Vagina (tissue), 2 donors: ENCODE results near the gene RASGRP2. TPM values are rescaled to one million over a fixed set of nuclear protein-coding genes. Genes with fewer than 3 reads are reported as not detected.

Experiments used
- DNase-seq, 2 donors: peaks; one replicate each; pipeline ENCODE4 v3.0.0-alpha.2; 2017; ENCODE audit errors: extremely low spot score in 2 of 2
- H3K27ac ChIP-seq: fragments of 200-600 bp; sonication (generic); one replicate; pipeline ENCODE4 v1.5.1; 2019
- H3K27me3 ChIP-seq: fragments of 200-600 bp; sonication (generic); one replicate; pipeline ENCODE4 v1.5.1; 2019
- H3K36me3 ChIP-seq, 2 donors: fragments of 200-600 bp; sonication (generic); one replicate each; pipeline ENCODE4 v1.5.1; 2017 to 2019
- H3K4me1 ChIP-seq: fragments of 200-600 bp; sonication (generic); one replicate; pipeline ENCODE4 v1.5.1; 2019
- H3K4me3 ChIP-seq, 2 donors: fragments of 200-600 bp; sonication (generic); 1 replicate in 1 of 2; 2 replicates in 1 of 2; pipeline ENCODE4 v1.5.1; 2016 to 2019
- H3K9me3 ChIP-seq: fragments of 200-600 bp; sonication (generic); one replicate; pipeline ENCODE4 v1.5.1; 2019
- CTCF ChIP-seq, 3 experiments: fragments of 450-650 bp in 2 of 3; fragments of 200-600 bp in 1 of 3; sonication (generic) in 1 of 3; IDR thresholded peaks; one replicate each; pipeline ENCODE4 v1.5.1; 2017 to 2019; ENCODE audit warnings: antibody characterized with exemption in 3 of 3, mild to moderate bottlenecking in 2 of 3, moderate library complexity in 2 of 3
- POLR2A ChIP-seq, 2 donors: fragments of 450-650 bp; IDR thresholded peaks; one replicate each; pipeline ENCODE4 v1.6.1; 2017; ENCODE audit warnings: antibody characterized with exemption in 2 of 2, mild to moderate bottlenecking in 2 of 2, moderate library complexity in 2 of 2
- POLR2AphosphoS5 ChIP-seq, 2 donors: sonication (generic); formaldehyde crosslinking; IDR thresholded peaks; one replicate each; pipeline ENCODE4 v1.9.0; 2017; ENCODE audit warnings: antibody characterized with exemption in 2 of 2, mild to moderate bottlenecking in 2 of 2, low read depth in 1 of 2; ENCODE audit not compliant: insufficient read depth in 1 of 2
- intact Hi-C: fragments of 100-400 bp; cut with DNase I; formaldehyde crosslinking; loops from one replicate; pipeline ENCODE4 v1.15.1; 2023
- total RNA-seq: library from RNA; depleted of rRNA; stranded (reverse); fragments of >200 nt; gene quantifications from one replicate; pipeline ENCODE4 v1.2.3, GENCODE V29; 2016

Gene RASGRP2
- total RNA-seq, 1 donor from 2014 or later: 27.5 TPM

DNA sequence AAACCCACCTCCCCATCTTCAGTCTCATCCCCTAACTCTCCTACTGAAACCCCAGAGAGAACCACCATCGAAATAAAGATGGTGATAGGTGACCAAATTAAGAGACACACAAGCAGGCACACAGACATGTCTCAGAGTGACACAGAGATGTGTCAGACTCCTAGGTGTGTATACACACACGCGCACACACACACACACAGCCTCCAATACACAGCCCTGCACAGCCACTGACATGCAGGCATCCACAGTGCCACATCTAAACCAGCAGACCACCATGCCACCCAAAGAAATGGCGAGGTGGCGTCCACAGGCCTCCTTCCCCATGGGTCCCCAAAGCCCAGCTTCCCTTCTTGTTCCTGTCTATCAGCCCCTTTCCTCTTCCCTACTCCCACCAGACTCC lies 48.4 kb downstream of the RASGRP2 start:
- intact Hi-C loops: no loop called here
- H3K9me3 ChIP-seq: no peaks in the 10 kb centered on the region
- no peaks in the 10 kb centered on the region for H3K36me3 ChIP-seq
- H3K4me3 ChIP-seq: no peak overlapping the region
- H3K27me3 ChIP-seq: no peaks in the 10 kb centered on the region
- no peak overlapping the region for H3K27ac ChIP-seq
- TF ChIP-seq POLR2AphosphoS5 (IDR thresholded peaks at IDR 0.05; ENCODE audit: insufficient read depth in 1 of 2, low read depth in 1 of 2) (no peak), POLR2A (IDR thresholded peaks at IDR 0.05) (no peak), CTCF (IDR thresholded peaks at IDR 0.05) (no peak)
- no peaks in the 10 kb centered on the region for H3K4me1 ChIP-seq
- no peak for DNase-seq

DNA sequence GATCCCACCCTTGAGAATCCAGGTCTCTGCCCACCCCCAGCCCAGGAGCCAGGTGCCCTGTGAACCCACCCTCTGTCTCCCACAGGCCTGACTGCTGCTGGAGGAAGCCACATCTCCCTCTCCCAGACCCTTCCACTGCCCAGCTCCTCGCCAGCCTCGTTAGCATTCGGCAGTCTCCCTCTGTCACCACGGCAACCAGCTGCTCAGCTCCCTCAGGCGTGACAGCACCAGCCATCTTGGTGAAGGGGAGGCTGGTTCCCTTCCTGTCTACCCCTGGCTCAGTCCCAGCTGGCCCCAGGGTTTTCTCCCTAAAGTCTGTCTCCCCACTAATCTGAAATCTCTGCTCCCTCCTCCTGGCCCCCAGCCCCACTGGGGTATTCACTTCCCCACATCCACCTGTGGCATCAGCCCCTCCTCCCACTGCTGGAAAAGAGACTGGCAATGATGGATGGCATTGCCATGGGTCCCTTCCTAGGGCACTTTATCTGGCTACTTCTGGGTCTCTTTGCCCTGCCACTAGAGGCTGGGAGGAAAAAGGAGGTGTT lies 49.0 kb downstream of the RASGRP2 start:
- intact Hi-C loops: no loop called here

DNA sequence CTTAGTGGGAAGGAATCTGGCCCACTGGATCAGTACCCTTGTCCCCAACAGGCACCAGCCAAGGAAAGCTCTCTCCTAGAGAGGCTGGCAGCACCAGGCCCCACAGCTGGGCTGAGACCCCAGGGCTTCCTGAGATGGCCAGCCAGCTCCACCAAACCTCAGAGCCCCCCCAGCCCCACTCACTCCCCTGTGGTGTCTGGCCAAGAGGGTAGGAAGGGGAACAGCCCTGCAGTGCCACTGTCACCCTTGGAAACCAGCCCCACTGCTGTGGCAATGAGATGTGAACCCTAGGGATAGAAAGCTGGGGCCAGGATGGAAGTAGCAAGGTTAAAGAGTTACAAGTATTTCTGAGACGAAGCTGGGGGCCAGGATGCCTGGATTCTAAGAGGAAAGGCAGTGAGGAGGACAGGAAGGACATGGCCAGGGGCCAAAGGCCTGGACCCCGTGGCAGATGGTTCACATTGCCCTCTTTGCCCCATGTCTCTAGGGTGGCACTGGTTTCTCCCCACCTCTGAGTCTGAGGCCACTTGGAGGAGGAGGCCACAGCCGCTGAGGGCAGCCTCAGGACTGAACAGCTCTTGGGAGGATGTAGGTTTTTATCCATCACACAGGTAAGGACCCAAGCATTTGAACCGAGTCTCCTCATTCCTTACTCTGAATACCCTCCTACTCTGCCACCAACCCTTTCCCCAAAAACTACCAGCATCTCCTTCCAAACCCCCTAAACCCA lies 49.8 kb downstream of the RASGRP2 start:
- no peak for DNase-seq
- Histone ChIP-seq H3K4me3 (no peak overlapping the region), H3K27ac (no peak overlapping the region), H3K9me3 (no peaks in the 10 kb centered on the region), H3K4me1 (peaks cover 3% of the 10 kb centered on the region), H3K36me3 (no peaks in the 10 kb centered on the region), H3K27me3 (no peaks in the 10 kb centered on the region)
- TF ChIP-seq CTCF (IDR thresholded peaks at IDR 0.05): no peak
- TF ChIP-seq POLR2A (IDR thresholded peaks at IDR 0.05): no peak
- no peak for TF ChIP-seq POLR2AphosphoS5 (IDR thresholded peaks at IDR 0.05; ENCODE audit: insufficient read depth in 1 of 2, low read depth in 1 of 2)
- intact Hi-C loops: no loop called here

More for the DNA sequence above, 49.0 kb downstream of the RASGRP2 start:
- TF ChIP-seq CTCF (IDR thresholded peaks at IDR 0.05) (no peak), POLR2A (IDR thresholded peaks at IDR 0.05) (no peak), POLR2AphosphoS5 (IDR thresholded peaks at IDR 0.05; ENCODE audit: insufficient read depth in 1 of 2, low read depth in 1 of 2) (no peak)
- no peaks in the 10 kb centered on the region for H3K4me1 ChIP-seq
- no peak for DNase-seq
- no peaks in the 10 kb centered on the region for H3K36me3 ChIP-seq
- no peak overlapping the region for H3K27ac ChIP-seq
- no peaks in the 10 kb centered on the region for H3K9me3 ChIP-seq
- no peaks in the 10 kb centered on the region for H3K27me3 ChIP-seq
- no peak overlapping the region for H3K4me3 ChIP-seq

GRCh38 chr11:64692764-64693331 lies 51.1 kb downstream of the RASGRP2 start:
- no peak overlapping the region for H3K27ac ChIP-seq
- no peaks in the 10 kb centered on the region for H3K27me3 ChIP-seq
- peaks cover 16% of the 10 kb centered on the region for H3K4me1 ChIP-seq
- no peak for DNase-seq
- H3K36me3 ChIP-seq: no peaks in the 10 kb centered on the region
- H3K9me3 ChIP-seq: no peaks in the 10 kb centered on the region
- H3K4me3 ChIP-seq: no peak overlapping the region
- intact Hi-C loops: no loop called here
- TF ChIP-seq CTCF (IDR thresholded peaks at IDR 0.05): no peak
- no peak for TF ChIP-seq POLR2A (IDR thresholded peaks at IDR 0.05)
- TF ChIP-seq POLR2AphosphoS5 (IDR thresholded peaks at IDR 0.05; ENCODE audit: insufficient read depth in 1 of 2, low read depth in 1 of 2): no peak

DNA sequence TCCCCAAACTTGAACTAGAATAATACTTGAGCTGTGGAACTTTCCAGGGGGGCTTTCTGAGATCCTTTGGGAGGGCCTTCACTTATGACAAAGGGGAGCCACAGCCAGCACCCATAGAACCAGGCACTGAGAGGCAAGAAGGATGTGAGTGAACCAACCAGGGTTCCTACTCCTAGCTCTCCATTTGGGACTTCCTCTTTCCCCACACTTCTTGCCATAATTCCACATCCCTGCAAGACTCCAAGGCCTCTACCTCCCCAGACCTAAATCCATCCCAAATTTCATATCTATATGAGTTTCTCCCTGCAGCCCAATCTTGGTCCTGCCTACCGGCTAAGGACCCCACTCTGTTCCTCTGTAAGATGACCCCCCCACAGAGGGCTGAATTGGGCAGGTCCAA lies 52.4 kb downstream of the RASGRP2 start:
- Histone ChIP-seq H3K9me3 (no peaks in the 10 kb centered on the region), H3K27me3 (no peaks in the 10 kb centered on the region), H3K36me3 (no peaks in the 10 kb centered on the region), H3K27ac (no peak overlapping the region), H3K4me3 (no peak overlapping the region), H3K4me1 (peaks cover 18% of the 10 kb centered on the region)
- no peak for DNase-seq
- intact Hi-C loops: no loop called here
- TF ChIP-seq POLR2AphosphoS5 (IDR thresholded peaks at IDR 0.05; ENCODE audit: insufficient read depth in 1 of 2, low read depth in 1 of 2): no peak
- no peak for TF ChIP-seq POLR2A (IDR thresholded peaks at IDR 0.05)
- no peak for TF ChIP-seq CTCF (IDR thresholded peaks at IDR 0.05)
